Tibial nerve (tissue), 4 donors: ENCODE measurements around the gene SIAE. TPM values are rescaled to one million over a fixed set of nuclear protein-coding genes. Genes with fewer than 3 reads are reported as not detected.

Experiments used
- DNase-seq, 2 donors: peaks; one replicate each; pipeline ENCODE4 v3.0.0-alpha.2; 2019; ENCODE audit warnings: low spot score in 2 of 2
- H3K27ac ChIP-seq, 4 donors: fragments of 200-600 bp; sonication (generic) in 3 of 4; one replicate each; pipeline ENCODE4 v1.5.1; 2017 to 2019; ENCODE audit warnings: mild to moderate bottlenecking in 1 of 4
- H3K27me3 ChIP-seq, 2 donors: fragments of 200-600 bp; sonication (generic) in 1 of 2; one replicate each; pipeline versions ENCODE4 v1.5.1 to v1.6.0; 2017 to 2019
- H3K36me3 ChIP-seq, 3 donors: fragments of 200-600 bp; sonication (generic); one replicate each; pipeline ENCODE4 v1.5.1; 2018 to 2019
- H3K4me1 ChIP-seq, 4 donors: fragments of 200-600 bp; sonication (generic) in 3 of 4; one replicate each; pipeline ENCODE4 v1.5.1; 2017 to 2019
- H3K4me3 ChIP-seq, 4 donors: fragments of 200-600 bp; sonication (generic) in 3 of 4; one replicate each; pipeline ENCODE4 v1.5.1; 2017 to 2019; ENCODE audit warnings: mild to moderate bottlenecking in 1 of 4, moderate library complexity in 1 of 4
- H3K9me3 ChIP-seq, 4 donors: fragments of 200-600 bp; sonication (generic) in 3 of 4; one replicate each; pipeline ENCODE4 v1.5.1; 2017 to 2019
- CTCF ChIP-seq, 5 experiments: fragments of 200-600 bp in 3 of 5; fragments of 450-650 bp in 2 of 5; sonication (generic) in 3 of 5; IDR thresholded peaks; one replicate each; pipeline ENCODE4 v1.5.1; 2016 to 2019; ENCODE audit warnings: antibody characterized with exemption in 5 of 5, mild to moderate bottlenecking in 3 of 5, moderate library complexity in 2 of 5
- EP300 ChIP-seq, 2 donors: sonication (generic); formaldehyde crosslinking; IDR thresholded peaks; one replicate each; pipeline ENCODE4 v1.6.1; 2017; ENCODE audit warnings: antibody characterized with exemption in 2 of 2, mild to moderate bottlenecking in 1 of 2
- POLR2A ChIP-seq, 2 donors: fragments of 450-650 bp; IDR thresholded peaks; one replicate each; pipeline ENCODE4 v1.6.1; 2017; ENCODE audit warnings: antibody characterized with exemption in 2 of 2, mild to moderate bottlenecking in 2 of 2, moderate library complexity in 2 of 2
- WGBS, 2 donors: methylation state at CpG; one replicate each; pipeline ENCODE4 v1.1.5; 2018; 5-methylcytosine and 5-hydroxymethylcytosine counted together
- total RNA-seq, 4 donors: library from RNA; depleted of rRNA; stranded (reverse); fragments of >200 nt; gene quantifications; one replicate each; pipeline ENCODE4 v1.1.0, GENCODE V29; 2016

SIAE gene
- total RNA-seq, 4 donors from 2014 or later = 6.5 to 20.0 (median 8.2) TPM

GRCh38 chr11:124640666-124641065 is 32.9 kb downstream of the SIAE start:
- Histone ChIP-seq H3K4me1 (peaks cover 0 to 6% (median 0%) of the 10 kb centered on the region in 4 donors), H3K9me3 (no peaks in the 10 kb centered on the region)
- WGBS, 2 donors = 75 to 81% methylated on average over 5 of the region's 5 CpGs

GRCh38 chr11:124639186-124639585 is 34.4 kb downstream of the SIAE start:
- no peak overlapping the region for H3K4me3 ChIP-seq
- no peaks in the 10 kb centered on the region for H3K27me3 ChIP-seq
- TF ChIP-seq POLR2A (IDR thresholded peaks at IDR 0.05) = no peak
- TF ChIP-seq CTCF (IDR thresholded peaks at IDR 0.05) = no peak
- no peak for TF ChIP-seq EP300 (IDR thresholded peaks at IDR 0.05)
- WGBS, 2 donors = 76 to 77% methylated on average over 1 of the region's 1 CpG
- H3K27ac ChIP-seq = no peak overlapping the region
- no peaks in the 10 kb centered on the region for H3K9me3 ChIP-seq
- H3K4me1 ChIP-seq = no peaks in the 10 kb centered on the region
- no peak for DNase-seq
- H3K36me3 ChIP-seq = peaks cover 0 to 58% (median 0%) of the 10 kb centered on the region in 3 donors

More at GRCh38 chr11:124640666-124641065, 32.9 kb downstream of the SIAE start:
- Histone ChIP-seq H3K27me3 (no peaks in the 10 kb centered on the region), H3K36me3 (peaks cover 0 to 44% (median 0%) of the 10 kb centered on the region in 3 donors), H3K27ac (no peak overlapping the region), H3K4me3 (no peak overlapping the region)
- TF ChIP-seq POLR2A (IDR thresholded peaks at IDR 0.05) = no peak
- no peak for TF ChIP-seq CTCF (IDR thresholded peaks at IDR 0.05)
- no peak for TF ChIP-seq EP300 (IDR thresholded peaks at IDR 0.05)
- DNase-seq = no peak

GRCh38 chr11:124638500-124638899 is 35.0 kb downstream of the SIAE start:
- no peak overlapping the region for H3K27ac ChIP-seq
- no peak for DNase-seq
- no peaks in the 10 kb centered on the region for H3K4me1 ChIP-seq
- no peak for TF ChIP-seq POLR2A (IDR thresholded peaks at IDR 0.05)
- no peak for TF ChIP-seq CTCF (IDR thresholded peaks at IDR 0.05)
- peaks cover 0 to 65% (median 4%) of the 10 kb centered on the region in 3 donors for H3K36me3 ChIP-seq
- WGBS, 2 donors = 38 to 71% methylated on average over 3 of the region's 3 CpGs
- no peaks in the 10 kb centered on the region for H3K27me3 ChIP-seq
- no peak overlapping the region for H3K4me3 ChIP-seq
- H3K9me3 ChIP-seq = no peaks in the 10 kb centered on the region

- Histone ChIP-seq H3K36me3 (peaks cover 0 to 91% (median 9%) of the 10 kb centered on the region in 3 donors), H3K4me3 (no peak overlapping the region), H3K4me1 (no peaks in the 10 kb centered on the region), H3K27me3 (no peaks in the 10 kb centered on the region), H3K27ac (no peak overlapping the region), H3K9me3 (no peaks in the 10 kb centered on the region)
- DNase-seq = no peak
- 72 to 77% methylated on average over 3 of the region's 3 CpGs for WGBS, 2 donors
- TF ChIP-seq CTCF (IDR thresholded peaks at IDR 0.05) (no peak), POLR2A (IDR thresholded peaks at IDR 0.05) (no peak), EP300 (IDR thresholded peaks at IDR 0.05) (no peak)
These were observed 37.6 kb downstream of the SIAE start for GRCh38 chr11:124635932-124636331.

GRCh38 chr11:124633355-124633754 is 40.2 kb downstream of the SIAE start:
- no peak overlapping the region for H3K27ac ChIP-seq
- no peaks in the 10 kb centered on the region for H3K9me3 ChIP-seq
- TF ChIP-seq CTCF (IDR thresholded peaks at IDR 0.05) (no peak), POLR2A (IDR thresholded peaks at IDR 0.05) (no peak), EP300 (IDR thresholded peaks at IDR 0.05) (no peak)
- 88 to 89% methylated on average over 1 of the region's 1 CpG for WGBS, 2 donors
- H3K27me3 ChIP-seq = no peaks in the 10 kb centered on the region
- DNase-seq = no peak
- H3K36me3 ChIP-seq = peaks cover 0 to 94% (median 12%) of the 10 kb centered on the region in 3 donors
- H3K4me3 ChIP-seq = no peak overlapping the region
- no peaks in the 10 kb centered on the region for H3K4me1 ChIP-seq
